M059J (cell line): ENCODE results near the gene SMYD3. TPM values are rescaled to one million over a fixed set of nuclear protein-coding genes. Genes with fewer than 3 reads are reported as not detected.
"Not testable (repeated sequence)": the region's sequence is repeated elsewhere in the genome, so short reads cannot be mapped to it uniquely, and the experiment has no call there.

Source experiments
- DNase-seq: peaks from one replicate; pipeline ENCODE4 v3.0.0-alpha.2; 2012; ENCODE audit warnings: low read depth
- total RNA-seq: library from RNA; depleted of rRNA; stranded (reverse); fragments of >200 nt; shearing (Covaris generic); gene quantifications from 2 replicates; pipeline ENCODE4 v1.2.3, GENCODE V29; 2014

The SMYD3 gene
- total RNA-seq, 1 experiment from 2014 or later = 35.5 TPM

DNA sequence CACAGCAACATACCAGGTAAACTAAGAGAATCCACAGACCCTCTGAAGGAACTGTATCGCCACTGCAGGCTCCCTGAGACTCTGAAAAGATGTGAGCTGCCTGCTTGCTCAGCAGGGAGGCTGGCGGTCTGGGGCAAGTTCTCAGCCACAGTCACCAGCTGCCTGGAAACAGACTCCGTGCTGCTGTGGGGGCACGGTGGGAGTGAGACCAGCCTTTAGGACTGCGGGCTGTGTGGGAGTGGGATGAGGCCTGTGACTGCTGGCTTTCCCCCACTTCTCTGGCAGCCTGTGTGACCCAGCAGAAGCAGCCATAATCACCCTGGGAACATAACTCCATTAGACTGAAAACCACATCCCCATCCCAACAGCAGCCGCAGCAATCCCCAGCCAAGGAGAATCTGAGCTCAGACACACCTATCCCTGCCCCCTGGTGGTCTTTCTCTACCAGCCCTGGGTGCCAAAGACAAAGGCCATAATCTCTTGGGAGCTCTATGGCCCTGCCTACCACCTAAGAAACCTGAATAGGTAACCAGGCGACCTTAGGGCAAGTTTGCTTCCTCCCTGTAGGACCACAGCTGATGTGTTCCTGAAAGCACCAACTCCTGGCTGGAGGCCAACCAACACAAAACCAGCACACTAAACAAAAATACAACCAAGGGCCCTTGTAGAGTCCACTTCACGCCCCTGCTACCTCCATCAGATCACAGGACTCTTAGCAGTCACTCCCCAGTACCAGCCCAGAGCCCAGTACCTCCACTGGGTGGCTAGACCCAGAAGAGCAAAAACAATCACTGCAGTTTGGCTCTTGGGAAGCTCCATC, 151.5 kb downstream of the SMYD3 start:
- DNase-seq = no peak

DNA sequence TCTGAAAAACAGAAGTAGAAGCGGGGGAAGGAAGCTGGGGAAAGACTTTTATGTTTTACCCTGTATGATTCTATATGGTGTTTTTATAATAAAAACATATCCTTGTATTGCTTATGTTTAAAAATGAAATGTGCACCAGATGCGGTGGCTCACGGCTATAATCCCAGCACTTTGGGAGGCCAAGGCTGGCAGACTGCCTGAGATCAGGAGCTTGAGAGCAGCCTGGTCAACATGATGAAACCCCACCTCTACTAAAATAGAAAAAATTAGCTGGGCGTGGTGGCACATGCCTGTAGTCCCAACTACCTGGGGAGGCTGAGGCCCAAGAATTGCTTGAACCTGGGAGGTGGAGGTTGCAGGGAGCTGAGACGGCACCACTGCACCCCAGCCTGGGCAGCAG, 155.4 kb downstream of the SMYD3 start:
- DNase-seq = no peak

DNA sequence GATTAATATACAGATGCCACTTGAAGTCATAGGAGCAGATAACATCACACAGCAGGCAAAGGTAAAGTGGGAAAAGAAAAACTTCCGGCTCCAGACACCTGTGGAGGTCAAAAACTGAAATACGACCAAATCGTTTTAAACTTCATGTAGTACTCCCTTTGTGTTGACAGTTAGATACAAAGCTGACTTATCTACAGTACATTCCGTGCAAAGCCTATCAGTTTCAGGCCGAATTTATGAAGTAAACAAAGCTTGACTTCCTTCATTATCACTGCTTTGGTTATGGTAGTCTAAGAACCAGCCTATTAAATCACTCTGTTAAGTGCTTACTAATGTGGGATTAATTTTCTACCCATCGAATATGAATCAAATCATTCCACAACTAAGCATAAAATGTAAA, 156.3 kb downstream of the SMYD3 start:
- DNase-seq = no peak

DNA sequence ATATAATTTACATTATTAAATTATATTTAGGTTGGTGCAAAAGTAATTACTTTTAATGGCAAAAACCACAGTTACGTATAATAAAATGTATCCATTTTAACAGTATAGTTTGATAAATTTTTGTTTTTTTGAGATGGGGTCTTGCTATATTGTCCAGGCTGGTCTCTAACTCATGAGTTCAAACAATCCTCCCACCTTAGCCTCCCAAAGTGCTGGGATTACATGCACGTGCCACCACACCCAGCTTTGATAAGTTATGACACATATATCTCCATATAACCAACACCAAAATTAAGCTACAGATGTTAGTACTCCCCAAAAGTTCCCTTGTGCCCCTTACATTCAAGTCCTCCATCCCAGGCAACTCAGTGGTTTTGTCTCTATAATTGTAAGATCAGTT, 163.1 kb downstream of the SMYD3 start:
- DNase-seq = no peak

DNA sequence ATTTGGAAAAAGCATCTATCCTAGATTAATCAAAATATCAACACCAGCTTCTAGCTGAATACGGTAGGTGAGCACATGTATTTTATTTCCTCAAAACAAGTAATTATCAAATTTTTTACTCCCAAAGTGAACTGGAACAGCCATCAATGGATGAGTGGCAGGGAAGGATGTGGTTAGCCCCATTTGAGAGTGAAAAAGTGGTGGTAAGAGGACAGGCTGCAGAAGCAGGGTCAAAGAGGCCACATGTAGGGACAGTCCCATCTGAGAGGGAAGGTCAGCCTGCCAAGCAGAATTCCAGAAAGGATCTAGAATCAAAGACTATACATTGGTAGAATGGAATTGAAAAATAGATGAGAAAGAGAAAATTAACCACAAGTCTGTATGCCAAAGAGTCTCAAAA, 163.8 kb downstream of the SMYD3 start:
- DNase-seq = no peak

DNA sequence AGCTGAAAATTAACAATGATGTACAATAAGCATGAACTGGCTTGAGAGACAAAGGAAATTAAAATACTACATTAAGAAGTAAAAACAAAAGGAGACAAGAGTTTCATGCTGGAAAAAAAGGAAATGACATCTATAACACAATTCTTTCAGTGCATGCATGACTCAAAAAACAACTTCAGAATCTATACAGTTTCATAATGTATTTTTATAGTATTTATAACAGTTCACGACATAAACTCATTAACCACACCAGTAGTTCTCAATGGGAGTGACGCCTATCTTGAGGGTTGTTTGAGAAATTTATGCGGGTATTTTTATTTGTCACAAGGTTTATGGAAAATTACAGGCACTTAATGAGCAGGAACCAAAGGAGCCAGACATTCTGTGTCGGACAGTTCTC, 168.5 kb downstream of the SMYD3 start:
- DNase-seq = no peak

DNA sequence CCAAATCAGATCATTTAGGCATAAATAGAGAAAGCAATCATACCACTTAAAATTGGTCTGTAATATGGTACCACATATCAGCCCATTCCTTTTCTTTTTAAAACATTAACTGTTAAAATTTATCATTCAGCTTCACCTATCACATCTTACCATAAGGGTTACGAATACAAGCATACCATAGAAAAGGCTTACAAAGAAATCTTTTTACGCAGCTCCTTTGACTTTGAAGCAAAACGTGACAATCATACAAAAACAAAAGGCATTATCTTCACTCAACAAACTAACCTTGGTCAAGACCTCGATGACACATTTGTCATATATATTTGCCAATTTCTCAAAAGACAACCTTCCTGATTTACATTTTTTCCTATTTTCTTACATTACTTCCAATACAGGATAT, 169.0 kb downstream of the SMYD3 start:
- no peak for DNase-seq

DNA sequence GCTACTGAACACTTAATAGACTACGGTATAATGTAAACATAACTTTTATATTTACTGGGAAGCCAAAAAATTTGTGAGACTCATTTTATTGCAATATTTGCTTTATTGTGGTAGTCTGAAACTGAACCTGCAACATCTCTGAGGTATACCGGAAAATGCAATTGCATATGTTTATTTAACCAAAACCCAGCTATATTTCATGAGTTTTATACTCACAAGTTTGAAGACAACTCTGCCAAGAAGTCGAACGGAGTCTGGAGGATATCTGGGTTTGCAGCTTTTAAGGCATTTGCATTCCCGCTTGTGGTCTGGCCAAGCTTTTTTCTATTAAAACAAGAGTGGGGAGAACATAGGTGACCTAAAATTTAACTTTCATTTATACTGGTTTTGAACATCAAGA, 171.9 kb downstream of the SMYD3 start:
- DNase-seq = no peak

DNA sequence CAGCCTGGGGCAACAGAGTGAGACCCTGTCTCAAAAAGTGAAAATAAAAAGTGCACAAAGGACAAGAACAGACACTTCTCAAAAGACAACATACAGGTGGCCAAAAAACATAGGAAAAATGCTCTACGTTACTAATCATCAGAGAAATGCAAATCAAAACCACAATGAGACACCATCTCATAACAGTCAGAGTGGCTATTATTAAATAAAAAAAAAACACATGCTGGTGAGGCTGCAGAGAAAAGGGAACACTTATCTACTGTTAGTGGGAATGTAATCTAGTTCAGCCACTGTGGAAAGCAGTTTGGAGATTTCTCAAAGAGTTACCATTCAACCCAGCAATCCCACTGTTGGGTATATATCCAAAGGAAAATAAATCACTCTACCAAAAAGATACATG, 173.2 kb downstream of the SMYD3 start:
- peak; percentile 15 for DNase-seq

DNA sequence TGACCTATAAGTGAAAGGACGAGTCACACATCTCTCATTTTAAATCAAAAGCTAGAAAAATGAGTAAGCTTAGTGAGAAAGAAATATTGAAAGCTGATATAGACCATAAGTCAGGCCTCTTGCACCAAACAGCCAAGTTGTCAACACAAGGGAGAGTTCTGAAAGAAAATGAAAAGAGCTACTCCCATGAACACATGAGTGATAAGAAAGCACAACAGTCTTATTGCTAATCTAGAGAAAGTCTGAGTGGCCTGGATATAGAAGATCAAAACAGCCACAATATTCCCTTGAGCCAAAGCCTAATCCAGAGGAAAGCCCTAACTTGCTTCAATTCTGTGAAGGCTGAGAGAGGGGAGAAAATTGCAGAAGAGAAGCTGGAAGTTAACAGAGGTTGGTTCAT, 175.0 kb downstream of the SMYD3 start:
- no peak for DNase-seq

DNA sequence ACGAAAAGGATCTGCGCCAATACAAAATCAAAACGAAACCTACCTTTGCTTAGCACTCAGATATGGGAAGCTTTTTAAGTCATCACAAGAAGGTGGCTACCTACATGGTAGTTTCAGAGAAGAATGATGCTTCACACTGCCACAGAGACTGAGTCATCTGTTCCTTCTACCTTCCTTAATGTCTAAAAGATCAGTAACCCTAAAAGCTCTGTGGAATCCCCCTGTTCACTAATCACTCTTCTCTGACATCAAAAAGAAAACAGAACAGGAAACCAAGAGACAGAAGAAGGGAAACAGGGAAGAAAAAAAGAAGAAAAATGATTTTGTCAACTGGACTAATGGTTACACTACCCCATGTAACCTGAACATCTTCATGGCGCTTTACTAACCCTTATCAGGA, 177.2 kb downstream of the SMYD3 start:
- DNase-seq = no peak

DNA sequence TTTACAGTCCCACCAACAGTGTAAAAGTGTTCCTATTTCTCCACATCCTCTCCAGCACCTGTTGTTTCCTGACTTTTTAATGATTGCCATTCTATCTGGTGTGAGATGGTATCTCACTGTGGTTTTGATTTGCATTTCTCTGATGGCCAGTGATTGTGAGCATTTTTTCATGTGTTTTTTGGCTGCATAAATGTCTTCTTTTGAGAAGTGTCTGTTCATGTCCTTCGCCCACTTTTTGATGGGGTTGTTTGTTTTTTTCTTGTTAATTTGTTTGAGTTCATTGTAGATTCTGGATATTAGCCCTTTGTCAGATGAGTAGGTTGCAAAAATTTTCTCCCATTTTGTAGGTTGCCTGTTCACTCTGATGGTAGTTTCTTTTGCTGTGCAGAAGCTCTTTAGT, 177.8 kb downstream of the SMYD3 start:
- not testable (repeated sequence) for DNase-seq

DNA sequence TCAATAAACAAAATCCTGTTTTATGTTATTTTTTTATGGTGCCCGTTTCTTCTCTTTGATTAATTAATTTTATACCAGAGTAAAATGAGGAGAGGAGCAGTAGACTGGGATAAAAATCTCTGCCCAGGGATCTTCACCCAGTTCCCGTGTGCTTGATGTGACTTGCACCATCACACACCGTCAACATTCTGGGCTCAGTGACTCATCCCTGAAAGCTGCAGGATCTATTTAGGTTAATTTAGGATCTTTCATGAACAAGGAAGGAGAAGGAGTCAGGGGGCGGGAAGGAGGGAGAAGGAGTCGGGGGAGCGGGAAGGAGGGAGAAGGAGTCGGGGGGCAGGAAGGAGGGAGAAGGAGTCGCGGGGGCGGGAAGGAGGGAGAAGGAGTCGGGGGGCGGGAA, 182.4 kb downstream of the SMYD3 start:
- DNase-seq = peak; percentile 53

DNA sequence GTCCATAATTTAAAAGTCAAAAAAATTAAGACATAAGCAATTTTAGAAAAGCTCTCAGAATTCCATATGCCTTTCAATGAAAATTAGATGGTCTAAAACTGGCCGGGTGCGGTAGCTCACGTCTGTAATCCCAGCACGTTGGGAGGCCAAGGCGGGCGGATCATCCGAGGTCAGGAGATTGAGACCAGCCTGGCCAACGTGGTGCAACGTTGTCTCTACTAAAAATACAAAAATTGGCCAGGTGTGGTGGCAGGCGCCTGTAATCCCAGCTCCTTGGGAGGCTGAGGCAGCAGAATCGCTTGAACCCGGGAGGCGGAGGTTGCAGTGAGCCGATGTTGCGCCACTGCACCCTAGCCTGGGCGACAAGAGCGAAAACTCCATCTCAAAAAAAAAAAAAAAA, 183.0 kb downstream of the SMYD3 start:
- DNase-seq = not testable (repeated sequence)

DNA sequence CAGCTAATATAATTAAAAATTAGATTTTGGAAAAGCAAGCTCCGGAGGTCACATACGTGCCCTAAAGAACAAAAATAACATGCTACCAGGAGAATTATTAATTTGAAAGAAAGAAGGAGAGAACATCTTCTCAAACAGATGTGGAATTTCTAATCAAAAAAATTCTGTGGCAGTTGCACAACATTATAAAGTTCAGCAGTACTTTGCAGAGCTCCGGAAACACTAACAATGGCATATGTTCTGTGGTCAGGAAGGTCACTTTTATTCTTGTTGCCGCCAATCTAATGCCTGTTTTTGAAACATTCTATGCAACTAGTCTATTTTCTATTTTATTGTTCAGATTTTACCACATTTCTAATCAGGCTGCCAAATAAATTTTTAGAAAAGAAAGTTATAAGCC, 186.8 kb downstream of the SMYD3 start:
- DNase-seq = no peak

DNA sequence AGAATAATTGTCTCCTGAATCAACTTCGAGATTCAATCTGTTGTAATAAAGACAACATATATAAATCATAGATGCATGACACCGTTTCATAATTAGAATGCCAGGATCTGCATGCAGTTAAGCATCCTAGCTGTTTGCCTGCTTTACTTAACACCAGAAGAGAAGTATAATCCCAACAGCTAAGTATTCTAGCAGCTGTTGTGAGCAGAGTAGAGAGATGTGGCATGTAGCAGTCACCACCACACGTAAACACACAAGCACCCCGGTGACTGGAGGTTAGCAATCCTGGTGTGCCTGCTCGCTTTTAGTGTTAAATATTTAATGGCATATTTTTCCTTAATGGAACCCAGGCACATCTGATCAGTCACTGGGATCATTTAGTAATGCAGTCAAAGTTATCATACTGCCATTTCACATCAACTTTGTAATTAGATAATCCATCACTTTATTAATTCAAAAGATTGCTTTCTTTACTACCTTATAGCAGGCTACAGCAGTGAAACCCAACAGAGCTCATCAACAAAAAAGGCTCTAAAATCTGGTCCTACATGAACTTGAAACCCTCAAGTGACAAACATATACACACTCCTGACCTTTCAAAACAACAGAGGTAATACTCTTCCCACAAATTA, 187.9 kb downstream of the SMYD3 start:
- no peak for DNase-seq

DNA sequence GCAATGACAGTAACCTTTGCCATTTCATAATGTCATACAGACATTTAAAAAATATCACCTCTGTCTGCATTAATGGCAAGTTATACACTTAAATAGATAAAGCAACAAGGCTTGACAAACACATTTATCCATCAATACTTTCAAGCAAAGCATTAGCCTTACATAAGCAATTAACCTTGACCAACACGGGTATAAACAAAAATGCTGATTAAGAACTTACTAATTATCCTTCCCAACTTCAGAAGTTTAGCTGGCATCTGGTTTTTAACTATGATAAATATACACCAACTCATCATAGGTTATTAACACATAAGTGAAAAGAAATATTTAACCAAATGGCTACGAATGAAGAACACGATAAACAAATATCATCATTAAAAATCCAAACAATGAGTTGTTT, 188.5 kb downstream of the SMYD3 start:
- no peak for DNase-seq

DNA sequence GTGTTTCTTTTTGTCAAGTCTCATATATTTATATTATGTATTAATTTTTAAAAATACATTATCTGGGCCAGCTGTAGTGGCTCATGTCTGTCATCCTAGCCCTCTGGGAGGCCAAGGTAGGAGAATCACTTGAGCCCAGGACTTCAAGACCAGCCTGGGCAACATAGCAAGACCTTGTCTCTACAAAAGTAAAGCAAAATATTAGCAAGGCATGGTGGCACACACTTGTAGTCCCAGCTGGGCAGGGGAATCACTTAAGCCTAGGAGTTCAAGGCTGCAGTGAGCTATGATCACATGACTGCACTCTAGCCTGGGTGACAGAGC, 189.1 kb downstream of the SMYD3 start:
- no peak for DNase-seq

DNA sequence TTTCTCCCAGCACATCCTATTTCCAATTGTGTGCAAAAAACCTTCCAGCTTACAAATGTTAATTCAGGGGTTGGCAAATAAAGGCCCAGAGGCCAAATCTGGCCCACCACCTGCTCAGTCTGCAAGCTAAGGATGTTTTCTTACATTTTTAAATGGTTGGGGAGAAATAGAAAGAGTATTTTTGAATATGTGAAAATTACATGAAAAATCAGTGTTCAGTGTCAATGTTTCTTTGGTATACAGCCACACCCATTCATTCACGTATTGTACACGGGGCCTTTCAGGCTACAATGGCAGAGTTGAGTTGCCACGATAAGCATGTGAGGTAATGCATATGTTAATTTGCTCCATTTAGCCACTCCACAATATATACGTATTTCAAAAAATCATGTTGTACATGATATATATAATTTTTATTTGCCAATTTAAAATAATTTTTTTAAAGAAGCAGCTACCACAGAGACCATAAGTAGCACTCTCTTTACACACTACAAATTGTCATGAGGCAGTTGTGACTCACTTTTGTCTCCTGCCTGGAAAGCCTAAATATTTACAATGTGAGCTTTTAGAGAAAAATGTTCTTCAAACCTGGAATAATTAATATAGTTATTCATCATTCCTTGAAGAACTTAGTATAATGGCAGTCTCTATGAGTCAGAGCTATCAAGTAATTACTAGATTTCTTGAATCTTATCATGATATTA, 189.6 kb downstream of the SMYD3 start:
- peak; percentile 82 for DNase-seq

DNA sequence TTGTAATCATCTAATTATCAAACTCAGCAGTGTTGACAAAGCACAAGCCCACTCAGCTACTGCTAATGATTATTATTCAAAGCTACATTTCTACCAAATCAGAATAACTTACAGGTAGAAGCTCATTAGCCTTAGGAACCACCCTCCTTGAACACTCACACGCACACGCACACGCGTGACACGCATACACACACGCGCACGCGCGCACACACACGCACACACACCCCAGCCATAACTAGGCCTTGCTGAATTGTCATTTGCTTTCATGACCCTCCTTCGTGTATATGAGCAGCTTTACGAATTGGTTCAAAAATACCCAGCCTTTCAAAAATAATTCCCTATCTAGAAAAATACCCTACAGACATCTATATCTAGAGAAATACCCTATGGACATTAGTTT, 195.6 kb downstream of the SMYD3 start:
- no peak for DNase-seq

DNA sequence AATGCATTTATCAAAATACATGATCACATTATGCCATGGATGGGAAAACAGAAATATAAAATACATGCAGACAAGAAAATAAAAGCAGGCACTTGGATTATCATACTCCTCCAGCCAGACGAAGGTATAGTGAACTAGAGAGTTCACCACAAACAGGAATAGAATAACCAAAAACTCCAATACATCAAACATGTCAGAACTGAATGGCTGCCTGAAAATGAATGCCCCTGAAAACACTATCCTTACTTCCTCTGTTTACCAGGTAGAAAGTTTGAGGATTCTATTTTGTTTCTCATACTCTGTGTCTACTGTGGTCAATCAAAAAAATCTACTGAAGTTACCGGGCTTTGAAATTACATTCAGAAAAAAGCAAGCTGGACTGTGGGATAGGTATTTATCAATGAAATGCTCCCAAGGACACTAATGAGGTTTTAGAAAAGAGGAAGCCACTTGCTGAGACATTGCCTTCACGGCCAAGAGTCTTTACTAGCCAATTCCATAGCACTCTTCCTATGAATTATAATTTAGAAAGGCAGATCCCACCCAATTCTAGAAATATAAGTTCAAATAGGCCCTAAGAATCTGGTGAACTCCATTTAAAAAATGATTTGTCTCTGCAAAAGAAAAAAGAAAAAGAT, 197.7 kb downstream of the SMYD3 start:
- no peak for DNase-seq

DNA sequence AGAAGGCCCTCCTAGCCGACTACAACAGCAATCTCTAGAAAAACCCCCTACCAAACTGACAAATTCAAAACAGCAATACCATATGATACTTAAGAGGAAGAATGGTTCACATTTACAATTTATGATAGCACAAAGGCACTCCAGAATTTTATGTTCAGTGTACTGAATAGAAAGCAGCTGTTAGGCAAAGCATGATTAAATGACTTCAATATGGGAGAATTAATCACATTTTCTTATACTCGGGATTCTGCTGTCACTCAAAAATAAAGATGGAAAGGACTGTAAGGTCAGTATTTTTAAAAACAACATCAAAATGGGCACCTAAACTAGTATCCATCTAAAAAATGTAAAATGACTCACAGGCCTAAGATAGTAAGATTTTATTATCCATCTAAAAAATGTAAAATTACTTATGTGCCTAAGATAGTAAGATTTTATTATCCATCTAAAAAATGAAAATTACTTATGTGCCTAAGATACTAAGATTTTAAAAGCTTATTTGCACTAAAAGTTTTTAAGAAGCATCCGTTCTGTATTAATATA, 198.5 kb downstream of the SMYD3 start:
- DNase-seq = no peak
